Measurements from ENCODE around the gene MCRIP2. TPM values are rescaled to one million over a fixed set of nuclear protein-coding genes. Genes with fewer than 3 reads are reported as not detected.

MCRIP2 gene
- total and polyA plus RNA-seq, 9 of the 15 experiments (the other 6 are each of a cell fraction or from before 2014, with no cell fraction given), result 0.80 to 120 (median 35.2) TPM

GRCh38 chr16:626787-627453, 14.7 kb upstream of the MCRIP2 start (continued):
- TF ChIP-seq REST (IDR thresholded peaks at IDR 0.05; ENCODE audit: borderline replicate concordance), result no peak
- TF ChIP-seq REST (CRISPR knock-in tag; IDR thresholded peaks at IDR 0.05; ENCODE audit: low read depth), result no peak
- TF ChIP-seq, protein P1, sequence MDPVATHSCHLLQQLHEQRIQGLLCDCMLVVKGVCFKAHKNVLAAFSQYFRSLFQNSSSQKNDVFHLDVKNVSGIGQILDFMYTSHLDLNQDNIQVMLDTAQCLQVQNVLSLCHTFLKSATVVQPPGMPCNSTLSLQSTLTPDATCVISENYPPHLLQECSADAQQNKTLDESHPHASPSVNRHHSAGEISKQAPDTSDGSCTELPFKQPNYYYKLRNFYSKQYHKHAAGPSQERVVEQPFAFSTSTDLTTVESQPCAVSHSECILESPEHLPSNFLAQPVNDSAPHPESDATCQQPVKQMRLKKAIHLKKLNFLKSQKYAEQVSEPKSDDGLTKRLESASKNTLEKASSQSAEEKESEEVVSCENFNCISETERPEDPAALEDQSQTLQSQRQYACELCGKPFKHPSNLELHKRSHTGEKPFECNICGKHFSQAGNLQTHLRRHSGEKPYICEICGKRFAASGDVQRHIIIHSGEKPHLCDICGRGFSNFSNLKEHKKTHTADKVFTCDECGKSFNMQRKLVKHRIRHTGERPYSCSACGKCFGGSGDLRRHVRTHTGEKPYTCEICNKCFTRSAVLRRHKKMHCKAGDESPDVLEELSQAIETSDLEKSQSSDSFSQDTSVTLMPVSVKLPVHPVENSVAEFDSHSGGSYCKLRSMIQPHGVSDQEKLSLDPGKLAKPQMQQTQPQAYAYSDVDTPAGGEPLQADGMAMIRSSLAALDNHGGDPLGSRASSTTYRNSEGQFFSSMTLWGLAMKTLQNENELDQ (CRISPR knock-in tag; IDR thresholded peaks at IDR 0.05; ENCODE audit: borderline replicate concordance), result no peak
- TF ChIP-seq EGR1 (conservative IDR thresholded peaks at IDR 0.05), result peak; percentile 56
- TF ChIP-seq RBM15 (IDR thresholded peaks at IDR 0.05; ENCODE audit: insufficient read depth, low read length), result no peak
- TF ChIP-seq BACH1 (tag; IDR thresholded peaks at IDR 0.05), result no peak
- TF ChIP-seq GABPB2 (CRISPR knock-in tag; conservative IDR thresholded peaks at IDR 0.05), result no peak
- TF ChIP-seq PHTF2 (CRISPR knock-in tag; IDR thresholded peaks at IDR 0.05), result no peak
- TF ChIP-seq BRD9 (IDR thresholded peaks at IDR 0.05; ENCODE audit: low read depth, partially characterized antibody), result no peak
- peak; percentile 86 for TF ChIP-seq DPF2 (IDR thresholded peaks at IDR 0.05)
- no peak for TF ChIP-seq DLX4 (CRISPR knock-in tag; IDR thresholded peaks at IDR 0.05)
- TF ChIP-seq ARID1B (IDR thresholded peaks at IDR 0.05), result peak; percentile 86
- TF ChIP-seq GTF2B (IDR thresholded peaks at IDR 0.05; ENCODE audit: extremely low read depth, insufficient read length), result no peak
- TF ChIP-seq, protein P2, sequence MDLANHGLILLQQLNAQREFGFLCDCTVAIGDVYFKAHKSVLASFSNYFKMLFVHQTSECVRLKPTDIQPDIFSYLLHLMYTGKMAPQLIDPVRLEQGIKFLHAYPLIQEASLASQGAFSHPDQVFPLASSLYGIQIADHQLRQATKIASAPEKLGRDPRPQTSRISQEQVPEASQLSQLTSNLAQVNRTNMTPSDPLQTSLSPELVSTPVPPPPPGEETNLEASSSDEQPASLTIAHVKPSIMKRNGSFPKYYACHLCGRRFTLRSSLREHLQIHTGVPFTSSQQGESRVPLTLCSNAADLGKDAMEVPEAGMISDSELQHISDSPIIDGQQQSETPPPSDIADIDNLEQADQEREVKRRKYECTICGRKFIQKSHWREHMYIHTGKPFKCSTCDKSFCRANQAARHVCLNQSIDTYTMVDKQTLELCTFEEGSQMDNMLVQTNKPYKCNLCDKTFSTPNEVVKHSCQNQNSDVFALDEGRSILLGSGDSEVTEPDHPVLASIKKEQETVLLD (IDR thresholded peaks at IDR 0.05), result peak; percentile 54
- no peak for TF ChIP-seq CBFB (CRISPR knock-in tag; IDR thresholded peaks at IDR 0.05)
- TF ChIP-seq TFAM (CRISPR knock-in tag; conservative IDR thresholded peaks at IDR 0.05), result no peak
